ENCODE data around the gene SKIDA1.

GRCh38 chr10:21488246-21488956 is 37.1 kb downstream of the SKIDA1 start:
- TF ChIP-seq, protein P1, sequence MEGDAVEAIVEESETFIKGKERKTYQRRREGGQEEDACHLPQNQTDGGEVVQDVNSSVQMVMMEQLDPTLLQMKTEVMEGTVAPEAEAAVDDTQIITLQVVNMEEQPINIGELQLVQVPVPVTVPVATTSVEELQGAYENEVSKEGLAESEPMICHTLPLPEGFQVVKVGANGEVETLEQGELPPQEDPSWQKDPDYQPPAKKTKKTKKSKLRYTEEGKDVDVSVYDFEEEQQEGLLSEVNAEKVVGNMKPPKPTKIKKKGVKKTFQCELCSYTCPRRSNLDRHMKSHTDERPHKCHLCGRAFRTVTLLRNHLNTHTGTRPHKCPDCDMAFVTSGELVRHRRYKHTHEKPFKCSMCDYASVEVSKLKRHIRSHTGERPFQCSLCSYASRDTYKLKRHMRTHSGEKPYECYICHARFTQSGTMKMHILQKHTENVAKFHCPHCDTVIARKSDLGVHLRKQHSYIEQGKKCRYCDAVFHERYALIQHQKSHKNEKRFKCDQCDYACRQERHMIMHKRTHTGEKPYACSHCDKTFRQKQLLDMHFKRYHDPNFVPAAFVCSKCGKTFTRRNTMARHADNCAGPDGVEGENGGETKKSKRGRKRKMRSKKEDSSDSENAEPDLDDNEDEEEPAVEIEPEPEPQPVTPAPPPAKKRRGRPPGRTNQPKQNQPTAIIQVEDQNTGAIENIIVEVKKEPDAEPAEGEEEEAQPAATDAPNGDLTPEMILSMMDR (IDR thresholded peaks at IDR 0.05; ENCODE audit: insufficient read depth, low read depth, low read length), result no peak
- no peak for TF ChIP-seq EZH2 (IDR thresholded peaks at IDR 0.05; ENCODE audit: insufficient read depth, low read length)

Measured in astrocyte (in vitro differentiated cells and primary cell).